HG02623 (cell line): ENCODE results near the gene CCDC88B.
"Not testable (repeated sequence)": the region's sequence is repeated elsewhere in the genome, so short reads cannot be mapped to it uniquely, and the experiment has no call there.

Experiments
- ATAC-seq: cut with Tn5 transposase; IDR thresholded peaks from one replicate; pipeline ENCODE4 v1.9.1; 2021; ENCODE audit warnings: moderate library complexity; ENCODE audit not compliant: unreplicated experiment

CCDC88B gene

GRCh38 chr11:64321533-64321932 is 18.5 kb upstream of the CCDC88B start:
- no peak for ATAC-seq

DNA sequence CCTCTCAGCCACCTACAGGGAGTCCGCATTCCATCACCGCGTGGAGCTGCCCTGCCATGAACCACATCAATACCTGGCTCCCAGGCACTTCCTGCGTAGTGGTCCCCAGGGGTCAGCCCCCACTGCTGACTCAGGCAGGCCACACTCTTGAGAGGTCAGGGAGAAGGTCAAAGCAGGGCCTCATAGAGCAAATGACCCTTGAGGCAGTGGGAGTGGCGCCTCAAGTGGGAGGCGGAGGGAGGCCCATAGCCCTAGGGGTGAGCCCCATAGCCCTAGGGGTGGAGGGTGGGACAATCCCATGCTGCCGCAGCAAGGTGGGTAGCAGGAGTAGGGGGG is 17.1 kb upstream of the CCDC88B start:
- no peak for ATAC-seq

GRCh38 chr11:64323373-64323772 is 16.6 kb upstream of the CCDC88B start:
- ATAC-seq = no peak

GRCh38 chr11:64323984-64324383 is 16.0 kb upstream of the CCDC88B start:
- not testable (repeated sequence) for ATAC-seq

DNA sequence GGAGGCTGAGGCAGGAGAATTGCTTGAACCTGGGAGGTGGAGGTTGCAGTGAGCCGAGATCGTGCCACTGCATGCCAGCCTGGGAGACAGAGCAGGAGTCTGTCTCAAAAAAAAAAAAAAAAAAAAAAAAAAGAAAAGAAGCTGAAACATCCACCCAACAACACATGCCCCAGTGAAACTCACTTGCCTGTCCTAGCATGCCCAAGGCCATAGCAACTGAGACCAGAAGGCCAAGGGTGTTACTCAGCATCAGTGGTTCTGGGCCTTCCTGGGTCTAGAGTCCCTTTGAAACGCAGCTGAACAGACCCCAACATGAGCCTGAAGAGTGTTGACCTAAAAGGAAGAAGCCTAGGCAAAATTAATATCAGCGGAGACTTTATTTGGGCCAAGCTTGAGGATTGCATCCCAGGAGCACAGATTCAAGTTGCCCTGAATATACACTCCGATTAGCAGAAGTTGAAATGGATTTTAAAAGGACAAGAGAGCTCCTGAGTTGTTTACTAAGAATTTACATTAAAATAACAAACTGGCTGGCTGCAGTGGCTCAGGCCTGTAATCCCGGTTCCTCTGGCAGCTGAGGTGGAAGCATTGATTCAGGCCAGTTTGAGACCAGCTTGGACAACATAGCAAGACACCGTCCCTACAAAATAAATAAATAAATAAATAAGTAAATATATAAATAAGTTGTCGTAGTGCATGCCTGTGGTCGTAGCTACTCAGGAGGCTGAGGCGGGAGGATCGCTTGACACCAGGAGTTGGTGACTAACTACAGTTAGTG is 15.1 kb upstream of the CCDC88B start:
- ATAC-seq = no peak

- no peak for ATAC-seq
Observed at GRCh38 chr11:64327375-64327774, 12.6 kb upstream of the CCDC88B start.

DNA sequence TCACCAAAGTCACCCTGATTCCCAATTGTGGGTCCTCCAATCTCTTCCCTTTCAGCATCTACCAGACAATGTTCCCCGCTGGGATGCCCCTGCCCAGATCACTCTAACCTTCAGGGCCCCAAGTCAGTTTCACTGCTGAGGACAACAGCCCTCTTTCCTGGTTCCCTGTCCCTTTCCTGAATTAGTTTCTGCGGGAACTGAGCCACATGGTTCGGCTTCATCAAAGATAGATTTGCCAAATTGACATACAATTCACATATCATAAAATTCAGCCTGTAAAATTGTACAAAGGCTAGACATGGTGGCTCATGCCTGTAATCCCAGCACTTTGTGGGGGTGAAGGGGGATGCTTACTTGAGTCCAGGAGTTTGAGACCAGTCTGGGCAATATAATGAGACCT is 12.0 kb upstream of the CCDC88B start:
- ATAC-seq = no peak

GRCh38 chr11:64330888-64331287 is 9.1 kb upstream of the CCDC88B start:
- ATAC-seq = no peak

GRCh38 chr11:64331569-64332371 is 8.2 kb upstream of the CCDC88B start:
- no peak for ATAC-seq

DNA sequence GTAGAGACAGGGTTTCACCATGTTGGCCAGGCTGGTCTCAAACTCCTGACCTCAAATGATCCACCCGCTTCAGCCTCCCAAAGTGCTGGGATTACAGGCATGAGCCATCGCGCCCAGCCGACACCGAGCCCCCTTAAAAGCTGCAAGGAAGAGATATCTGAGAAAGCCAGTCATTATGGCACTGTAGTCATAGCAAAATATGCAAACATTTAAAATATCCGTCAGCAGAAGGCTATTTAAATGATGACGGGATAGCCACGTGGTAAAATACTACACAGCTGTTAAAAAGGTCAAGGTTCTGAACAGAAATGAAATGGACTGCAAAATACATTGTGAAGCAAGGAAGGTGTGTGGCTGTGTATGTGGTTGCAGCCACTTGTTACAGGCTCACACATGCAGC is 6.4 kb upstream of the CCDC88B start:
- ATAC-seq = no peak

GRCh38 chr11:64334764-64335735 is 5.0 kb upstream of the CCDC88B start:
- ATAC-seq = peak; percentile 81

GRCh38 chr11:64337538-64338249 is 2.3 kb upstream of the CCDC88B start:
- no peak for ATAC-seq

GRCh38 chr11:64338716-64339115 is 1.3 kb upstream of the CCDC88B start:
- ATAC-seq = no peak

GRCh38 chr11:64339286-64339685 is 718 bp upstream of the CCDC88B start:
- no peak for ATAC-seq

DNA sequence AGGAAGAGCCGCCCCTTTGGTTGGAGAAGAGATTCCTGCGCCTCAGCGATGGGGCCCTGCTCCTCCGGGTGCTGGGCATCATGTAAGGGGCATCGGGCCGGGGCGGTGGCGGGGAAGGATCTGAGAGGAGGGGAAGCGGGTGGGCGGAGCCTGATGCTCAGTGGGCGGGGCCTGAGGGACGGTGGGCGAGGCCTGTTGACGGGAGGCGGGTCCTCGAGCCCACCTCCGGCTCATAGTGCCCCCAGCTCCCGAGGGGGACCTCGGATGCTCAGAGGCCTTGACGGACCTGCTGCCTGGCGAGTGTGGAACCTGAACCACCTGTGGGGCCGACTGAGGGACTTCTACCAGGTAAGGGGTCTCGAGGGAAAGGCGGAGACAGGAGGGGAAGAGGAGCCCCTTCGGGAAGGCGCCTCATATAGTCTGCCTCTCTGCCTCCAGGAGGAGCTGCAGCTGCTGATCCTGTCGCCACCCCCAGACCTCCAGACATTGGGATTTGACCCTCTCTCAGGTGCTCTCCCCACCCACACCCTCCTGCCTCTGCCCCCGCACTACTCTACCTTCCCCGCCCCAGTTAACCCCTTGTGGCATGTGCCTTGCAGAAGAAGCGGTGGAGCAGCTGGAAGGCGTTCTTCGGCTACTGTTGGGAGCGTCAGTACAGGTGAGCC is 799 bp downstream of the CCDC88B start:
- ATAC-seq = no peak

DNA sequence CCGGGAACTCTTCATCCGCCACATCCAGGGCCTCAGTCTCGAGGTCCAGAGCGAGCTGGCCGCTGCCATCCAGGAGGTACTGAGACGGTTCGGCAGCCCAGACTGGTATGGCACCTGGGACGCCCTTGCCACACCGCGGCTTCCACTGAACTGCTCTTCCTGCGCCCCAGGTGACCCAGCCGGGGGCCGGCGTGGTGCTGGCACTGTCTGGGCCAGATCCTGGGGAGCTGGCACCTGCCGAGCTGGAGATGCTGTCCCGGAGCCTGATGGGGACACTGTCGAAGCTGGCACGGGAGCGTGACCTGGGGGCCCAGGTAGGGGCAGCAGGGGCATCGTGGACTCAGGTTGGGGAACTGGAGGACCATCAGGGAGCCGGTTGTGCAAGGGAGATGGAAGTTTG is 1.4 kb downstream of the CCDC88B start:
- no peak for ATAC-seq

DNA sequence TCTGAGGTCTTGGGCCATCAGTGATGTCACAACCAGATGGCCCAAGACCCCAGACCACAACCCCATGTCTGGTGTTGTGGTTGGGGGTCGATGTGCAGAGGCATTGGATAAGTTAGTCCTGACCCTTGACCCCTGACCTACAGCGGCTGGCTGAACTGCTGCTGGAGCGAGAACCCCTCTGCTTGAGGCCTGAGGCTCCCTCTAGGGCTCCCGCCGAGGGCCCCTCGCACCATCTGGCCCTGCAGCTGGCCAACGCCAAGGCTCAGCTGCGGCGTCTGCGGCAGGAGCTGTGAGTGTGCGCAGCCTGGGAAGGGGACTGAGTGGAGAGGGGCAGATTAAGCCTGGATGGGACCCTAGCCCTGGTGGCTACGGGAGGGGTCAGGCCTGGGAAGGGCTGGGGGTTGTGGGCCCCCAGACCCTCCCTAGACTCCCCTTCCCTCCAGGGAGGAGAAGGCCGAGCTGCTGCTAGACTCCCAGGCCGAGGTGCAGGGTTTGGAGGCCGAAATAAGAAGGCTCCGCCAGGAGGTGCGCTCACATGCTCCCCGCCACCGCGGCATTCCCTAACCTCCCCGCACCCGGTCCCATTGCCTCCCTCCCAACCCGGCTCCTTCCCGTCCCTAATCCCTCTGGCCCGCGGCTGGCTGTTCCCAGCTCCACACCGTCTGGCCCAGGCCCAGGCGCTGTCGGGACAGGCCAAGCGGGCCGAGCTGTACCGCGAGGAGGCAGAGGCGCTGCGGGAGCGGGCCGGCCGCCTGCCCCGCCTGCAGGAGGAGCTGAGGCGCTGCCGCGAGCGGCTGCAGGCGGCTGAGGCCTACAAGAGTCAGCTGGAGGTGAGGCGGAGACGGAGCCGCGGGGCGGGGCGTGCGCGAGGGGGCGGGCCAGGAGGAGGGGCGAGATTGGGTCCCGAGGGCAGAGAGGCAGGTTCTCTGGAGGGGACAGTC is 2.1 kb downstream of the CCDC88B start:
- no peak for ATAC-seq

DNA sequence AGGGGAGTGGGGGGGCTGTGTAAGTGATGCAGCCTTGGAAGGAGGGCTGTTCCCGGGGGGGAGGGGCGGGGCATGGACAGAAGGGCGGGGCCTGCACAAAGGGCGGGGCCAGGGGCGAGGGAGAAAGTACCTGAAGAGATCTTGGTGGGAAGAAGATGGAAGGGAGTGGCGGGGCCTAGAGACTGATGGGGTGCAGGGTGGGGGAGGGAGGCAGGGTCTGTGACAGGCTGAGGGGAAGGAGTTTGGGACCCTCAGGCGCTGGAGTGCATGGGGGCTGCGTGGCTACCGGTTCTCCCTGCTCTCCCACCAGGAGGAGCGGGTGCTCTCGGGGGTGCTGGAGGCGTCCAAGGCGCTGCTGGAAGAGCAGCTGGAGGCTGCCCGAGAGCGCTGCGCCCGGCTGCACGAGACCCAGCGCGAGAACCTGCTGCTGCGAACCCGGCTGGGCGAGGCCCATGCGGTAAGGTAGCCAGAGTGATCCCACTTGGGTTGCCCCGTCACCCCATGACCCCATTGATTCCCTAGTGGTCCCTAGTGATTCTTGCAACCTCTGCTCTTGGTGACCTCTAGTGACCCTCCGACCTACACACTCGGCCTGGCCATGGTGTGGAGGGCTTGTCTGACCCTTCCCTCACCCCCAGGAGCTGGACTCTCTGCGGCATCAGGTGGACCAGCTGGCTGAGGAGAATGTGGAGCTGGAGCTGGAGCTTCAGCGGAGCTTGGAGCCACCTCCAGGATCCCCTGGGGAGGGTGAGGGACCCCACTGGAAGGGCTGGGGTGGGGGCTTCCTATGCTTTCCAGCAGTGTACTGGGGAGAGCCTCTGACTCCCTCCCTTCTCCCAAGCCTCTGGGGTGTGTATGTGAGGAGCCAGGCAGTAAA is 3.1 kb downstream of the CCDC88B start:
- no peak for ATAC-seq
